Esophagus muscularis mucosa (tissue), 3 donors: ENCODE data around the gene SLC38A8.

ENCODE experiments used
- POLR2AphosphoS5 ChIP-seq, 2 donors: sonication (generic); formaldehyde crosslinking; IDR thresholded peaks; one replicate each; pipeline ENCODE4 v1.6.1; 2017; ENCODE audit warnings: antibody characterized with exemption in 2 of 2
- TF ChIP-seq, protein P1 (sequence below), 3 experiments: fragments of 200-600 bp in 2 of 3; fragments of 450-650 bp in 1 of 3; sonication (generic) in 2 of 3; IDR thresholded peaks; one replicate each; pipeline ENCODE4 v1.5.1; 2017 to 2019; ENCODE audit warnings: antibody characterized with exemption in 3 of 3, mild to moderate bottlenecking in 2 of 3, moderate library complexity in 1 of 3

DNA sequence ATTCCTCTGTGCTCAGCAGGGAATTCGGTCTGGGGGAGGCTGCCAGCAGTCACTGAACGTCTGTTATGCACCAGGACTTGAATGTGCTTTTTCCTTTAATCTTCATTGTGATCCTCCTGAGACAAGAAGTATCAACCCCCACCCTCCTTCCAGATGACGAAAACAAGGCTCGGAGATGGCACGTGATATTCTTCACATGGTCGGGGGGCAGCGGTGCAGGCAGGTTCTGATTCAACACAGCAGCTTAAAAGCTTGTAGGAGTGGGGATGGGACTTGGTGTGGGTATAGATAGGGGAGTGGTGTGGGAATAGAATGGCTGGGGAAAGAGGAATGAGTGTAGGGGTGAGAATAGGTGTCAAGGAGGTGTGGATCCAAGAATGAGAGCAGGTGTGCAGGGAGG is 68.1 kb downstream of the SLC38A8 start:
- no peak for TF ChIP-seq POLR2AphosphoS5 (IDR thresholded peaks at IDR 0.05)
- TF ChIP-seq, protein P1, sequence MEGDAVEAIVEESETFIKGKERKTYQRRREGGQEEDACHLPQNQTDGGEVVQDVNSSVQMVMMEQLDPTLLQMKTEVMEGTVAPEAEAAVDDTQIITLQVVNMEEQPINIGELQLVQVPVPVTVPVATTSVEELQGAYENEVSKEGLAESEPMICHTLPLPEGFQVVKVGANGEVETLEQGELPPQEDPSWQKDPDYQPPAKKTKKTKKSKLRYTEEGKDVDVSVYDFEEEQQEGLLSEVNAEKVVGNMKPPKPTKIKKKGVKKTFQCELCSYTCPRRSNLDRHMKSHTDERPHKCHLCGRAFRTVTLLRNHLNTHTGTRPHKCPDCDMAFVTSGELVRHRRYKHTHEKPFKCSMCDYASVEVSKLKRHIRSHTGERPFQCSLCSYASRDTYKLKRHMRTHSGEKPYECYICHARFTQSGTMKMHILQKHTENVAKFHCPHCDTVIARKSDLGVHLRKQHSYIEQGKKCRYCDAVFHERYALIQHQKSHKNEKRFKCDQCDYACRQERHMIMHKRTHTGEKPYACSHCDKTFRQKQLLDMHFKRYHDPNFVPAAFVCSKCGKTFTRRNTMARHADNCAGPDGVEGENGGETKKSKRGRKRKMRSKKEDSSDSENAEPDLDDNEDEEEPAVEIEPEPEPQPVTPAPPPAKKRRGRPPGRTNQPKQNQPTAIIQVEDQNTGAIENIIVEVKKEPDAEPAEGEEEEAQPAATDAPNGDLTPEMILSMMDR (IDR thresholded peaks at IDR 0.05): no peak
